Esophagus muscularis mucosa (tissue), 3 donors: ENCODE results near the gene AATK.

Experiments used
- POLR2A ChIP-seq: fragments of 450-650 bp; IDR thresholded peaks from one replicate; pipeline ENCODE4 v1.6.1; 2017; ENCODE audit warnings: antibody characterized with exemption, moderate library complexity, mild to moderate bottlenecking, low read depth
- TF ChIP-seq, protein P1 (sequence below), 3 experiments: fragments of 200-600 bp in 2 of 3; fragments of 450-650 bp in 1 of 3; sonication (generic) in 2 of 3; IDR thresholded peaks; one replicate each; pipeline ENCODE4 v1.5.1; 2017 to 2019; ENCODE audit warnings: antibody characterized with exemption in 3 of 3, mild to moderate bottlenecking in 2 of 3, moderate library complexity in 1 of 3

- TF ChIP-seq POLR2A = no peak
- TF ChIP-seq, protein P1, sequence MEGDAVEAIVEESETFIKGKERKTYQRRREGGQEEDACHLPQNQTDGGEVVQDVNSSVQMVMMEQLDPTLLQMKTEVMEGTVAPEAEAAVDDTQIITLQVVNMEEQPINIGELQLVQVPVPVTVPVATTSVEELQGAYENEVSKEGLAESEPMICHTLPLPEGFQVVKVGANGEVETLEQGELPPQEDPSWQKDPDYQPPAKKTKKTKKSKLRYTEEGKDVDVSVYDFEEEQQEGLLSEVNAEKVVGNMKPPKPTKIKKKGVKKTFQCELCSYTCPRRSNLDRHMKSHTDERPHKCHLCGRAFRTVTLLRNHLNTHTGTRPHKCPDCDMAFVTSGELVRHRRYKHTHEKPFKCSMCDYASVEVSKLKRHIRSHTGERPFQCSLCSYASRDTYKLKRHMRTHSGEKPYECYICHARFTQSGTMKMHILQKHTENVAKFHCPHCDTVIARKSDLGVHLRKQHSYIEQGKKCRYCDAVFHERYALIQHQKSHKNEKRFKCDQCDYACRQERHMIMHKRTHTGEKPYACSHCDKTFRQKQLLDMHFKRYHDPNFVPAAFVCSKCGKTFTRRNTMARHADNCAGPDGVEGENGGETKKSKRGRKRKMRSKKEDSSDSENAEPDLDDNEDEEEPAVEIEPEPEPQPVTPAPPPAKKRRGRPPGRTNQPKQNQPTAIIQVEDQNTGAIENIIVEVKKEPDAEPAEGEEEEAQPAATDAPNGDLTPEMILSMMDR (IDR thresholded peaks at IDR 0.05) = no peak
Observed at GRCh38 chr17:81169870-81170309, 3.9 kb upstream of the AATK start.
